CD8-positive, alpha-beta memory T cell (primary cell): ENCODE data around the gene METTL22. TPM values are rescaled to one million over a fixed set of nuclear protein-coding genes. Genes with fewer than 3 reads are reported as not detected.

Source experiments
- CTCF ChIA-PET: fragments of 350-600 bp; sonication (Branson Sonifier 250); formaldehyde crosslinking; loops from one replicate; lab custom pipeline; 2021; ENCODE audit warnings: antibody characterized with exemption; lab: Charles Lee
- POLR2A ChIA-PET: fragments of 350-600 bp; sonication (Branson Sonifier 250); formaldehyde crosslinking; loops from one replicate; lab custom pipeline; 2021; ENCODE audit warnings: antibody characterized with exemption; lab: Charles Lee
- DNase-seq, 5 donors: peaks; one replicate each; pipeline versions ENCODE4 v3.0.0 to v3.0.0-alpha.2; 2020 to 2022; ENCODE audit warnings: mixed read lengths in 1 of 5
- H3K27ac ChIP-seq: one replicate; pipeline ENCODE4 v1.7.0; 2013; ENCODE audit warnings: low read depth, mild to moderate bottlenecking, low read length, moderate library complexity
- H3K27me3 ChIP-seq: 2 replicates; pipeline ENCODE4 v1.7.0; 2013; ENCODE audit warnings: low read length, mild to moderate bottlenecking; ENCODE audit not compliant: insufficient read depth, poor library complexity, severe bottlenecking
- H3K36me3 ChIP-seq: 2 replicates; pipeline ENCODE4 v1.7.0; 2013; ENCODE audit warnings: mild to moderate bottlenecking, low read length, moderate library complexity; ENCODE audit not compliant: insufficient read depth
- H3K4me1 ChIP-seq: 2 replicates; pipeline ENCODE4 v1.7.0; 2013; ENCODE audit warnings: mild to moderate bottlenecking, low read length, moderate library complexity; ENCODE audit not compliant: insufficient read depth
- H3K4me3 ChIP-seq: 2 replicates; pipeline ENCODE4 v1.7.0; 2013; ENCODE audit warnings: mild to moderate bottlenecking, low read length
- H3K9me3 ChIP-seq: 2 replicates; pipeline ENCODE4 v1.7.0; 2013; ENCODE audit warnings: mild to moderate bottlenecking, low read length
- H3K27ac Mint-ChIP-seq, 8 donors: one replicate each; pipeline ENCODE4 v1.8.0; 2020 to 2021; ENCODE audit warnings: mixed read lengths in 8 of 8, mild to moderate bottlenecking in 6 of 8, inconsistent platforms in 3 of 8, moderate library complexity in 3 of 8
- H3K27me3 Mint-ChIP-seq, 2 donors: one replicate each; pipeline ENCODE4 v1.8.0; 2020 to 2021; ENCODE audit warnings: mixed read lengths in 2 of 2, mild to moderate bottlenecking in 1 of 2, moderate library complexity in 1 of 2
- H3K36me3 Mint-ChIP-seq, 3 donors: one replicate each; pipeline ENCODE4 v1.8.0; 2020 to 2021; ENCODE audit warnings: mixed read lengths in 3 of 3, inconsistent platforms in 1 of 3, mild to moderate bottlenecking in 1 of 3
- H3K4me1 Mint-ChIP-seq, 3 donors: one replicate each; pipeline ENCODE4 v1.8.0; 2020 to 2021; ENCODE audit warnings: mixed read lengths in 3 of 3, inconsistent platforms in 1 of 3, mild to moderate bottlenecking in 1 of 3
- H3K4me3 Mint-ChIP-seq, 7 donors: one replicate each; pipeline ENCODE4 v1.8.0; 2020 to 2021; ENCODE audit warnings: mixed read lengths in 7 of 7, mild to moderate bottlenecking in 6 of 7, moderate library complexity in 4 of 7, inconsistent platforms in 2 of 7
- H3K9me3 Mint-ChIP-seq, 5 donors: one replicate each; pipeline ENCODE4 v1.8.0; 2020 to 2022; ENCODE audit warnings: mixed read lengths in 5 of 5, mild to moderate bottlenecking in 3 of 5, moderate library complexity in 2 of 5, inconsistent platforms in 1 of 5
- polyA plus RNA-seq: library from polyadenylated mRNA; unstranded; fragments of 300-500 nt; fragmentation: Illumina TruSeq; gene quantifications from one replicate; pipeline ENCODE4 v1.2.3, GENCODE V29; 2021
- total RNA-seq, 2 experiments: library from RNA; stranded (reverse); gene quantifications; one replicate each; pipeline ENCODE4 v1.2.3, GENCODE V29; 2021

Gene METTL22
- total and polyA plus RNA-seq, 3 experiments from 2014 or later: 10.8 to 24.1 (median 21.3) TPM

DNA sequence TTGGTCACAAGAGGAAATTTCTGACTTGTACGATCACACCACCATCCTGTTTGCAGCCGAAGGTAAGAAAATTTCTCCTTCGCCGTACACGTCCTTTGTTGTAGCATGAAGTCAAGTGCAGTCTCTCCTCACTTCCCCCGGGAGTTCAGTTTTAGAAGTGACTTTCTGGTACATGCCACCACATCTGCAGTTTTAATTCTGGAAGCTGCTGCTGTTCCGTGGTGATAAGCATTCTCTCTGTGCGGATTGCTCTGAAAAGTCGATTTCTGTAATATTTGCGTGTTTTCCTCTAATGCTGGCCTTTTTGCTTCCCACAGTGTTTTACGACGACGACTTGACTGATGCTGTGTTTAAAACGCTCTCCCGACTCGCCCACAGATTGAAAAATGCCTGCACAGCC lies 20.6 kb downstream of the METTL22 start:
- Histone ChIP-seq H3K27me3 (no peaks in the 10 kb centered on the region), H3K4me3 (no peak overlapping the region), H3K9me3 (no peaks in the 10 kb centered on the region), H3K27ac (no peak overlapping the region), H3K4me1 (no peaks in the 10 kb centered on the region), H3K36me3 (peaks cover 33% of the 10 kb centered on the region)
- POLR2A ChIA-PET: no interaction called here
- Mint-ChIP-seq H3K4me3 (no peak overlapping the region), H3K27ac (peak overlapping the region in 1 of 8 donors; percentile 14), H3K36me3 (peaks cover 28 to 91% (median 35%) of the 10 kb centered on the region in 3 donors), H3K4me1 (peaks cover 9 to 20% (median 14%) of the 10 kb centered on the region in 3 donors), H3K9me3 (no peaks in the 10 kb centered on the region), H3K27me3 (no peaks in the 10 kb centered on the region)
- no peak for DNase-seq
- CTCF ChIA-PET: no interaction called here

DNA sequence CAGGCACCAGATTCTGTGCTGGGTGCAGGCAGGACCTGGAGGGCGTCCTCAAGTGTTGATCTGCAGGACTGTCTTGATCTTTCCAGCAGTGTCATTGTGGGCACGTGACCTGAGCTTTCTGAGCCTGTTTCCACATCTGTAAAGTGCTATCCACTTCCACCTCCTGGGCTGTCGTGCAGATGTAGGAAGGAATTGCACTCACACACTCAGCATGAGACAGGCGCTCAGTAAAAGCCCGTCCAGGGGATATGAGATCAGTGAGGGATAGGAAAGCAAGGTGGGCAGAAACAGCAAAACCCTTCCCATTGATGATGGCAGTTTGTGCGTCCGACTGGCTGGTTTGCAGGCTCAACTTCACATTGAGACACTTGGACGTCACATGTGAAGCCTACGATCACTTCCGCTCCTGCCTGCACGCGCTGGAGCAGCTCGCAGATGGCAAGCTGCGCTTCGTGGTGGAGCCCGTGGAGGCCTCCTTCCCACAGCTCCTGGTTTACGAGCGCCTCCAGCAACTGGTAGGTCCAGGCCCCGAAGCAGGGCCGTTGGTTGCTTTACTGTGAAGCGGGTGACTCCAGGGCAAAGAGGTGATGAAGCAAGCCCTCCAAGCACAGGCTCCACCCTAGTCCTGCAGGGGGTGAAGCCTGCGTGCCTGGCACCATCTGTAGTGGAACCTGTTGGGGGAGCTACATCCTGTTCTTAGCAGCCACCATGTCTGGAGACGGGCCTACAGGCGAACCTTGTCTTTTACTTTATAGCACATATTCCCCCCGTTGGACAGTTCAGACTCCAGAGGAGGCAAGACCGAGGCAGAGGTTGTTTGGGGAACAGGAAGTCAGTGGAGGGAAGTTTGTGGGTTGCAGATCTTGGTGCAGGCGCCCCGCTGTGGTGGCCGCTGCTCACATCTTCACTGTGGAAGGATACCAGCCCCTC lies 23.0 kb downstream of the METTL22 start:
- POLR2A ChIA-PET: interaction anchor here (0.6 kb wide), 1 partner anchor 226 kb away, joined by 4 read pairs; no protein-coding TSS in a partner anchor
- H3K27ac ChIP-seq: no peak overlapping the region
- H3K36me3 Mint-ChIP-seq: peaks cover 31 to 87% (median 38%) of the 10 kb centered on the region in 3 donors

GRCh38 chr16:8645141-8645521 lies 23.6 kb downstream of the METTL22 start:
- Histone ChIP-seq H3K4me3 (no peak overlapping the region), H3K4me1 (no peaks in the 10 kb centered on the region), H3K27ac (no peak overlapping the region), H3K27me3 (no peaks in the 10 kb centered on the region), H3K9me3 (no peaks in the 10 kb centered on the region), H3K36me3 (peaks cover 30% of the 10 kb centered on the region)
- Mint-ChIP-seq H3K9me3 (no peaks in the 10 kb centered on the region), H3K27me3 (no peaks in the 10 kb centered on the region), H3K4me1 (peaks cover 9 to 20% (median 14%) of the 10 kb centered on the region in 3 donors), H3K4me3 (no peak overlapping the region), H3K27ac (peak overlapping the region in 7 of 8 donors; percentile 10 to 89 (median 82)), H3K36me3 (peaks cover 31 to 82% (median 38%) of the 10 kb centered on the region in 3 donors)
- CTCF ChIA-PET: no interaction called here
- DNase-seq: no peak
- POLR2A ChIA-PET: no interaction called here

More for the DNA sequence above, 23.0 kb downstream of the METTL22 start:
- Mint-ChIP-seq H3K27ac (peak overlapping the region in 7 of 8 donors; percentile 58 to 89 (median 82)), H3K27me3 (no peaks in the 10 kb centered on the region), H3K4me1 (peaks cover 9 to 20% (median 14%) of the 10 kb centered on the region in 3 donors), H3K4me3 (peak overlapping the region in 1 of 7 donors; percentile 44), H3K9me3 (no peaks in the 10 kb centered on the region)
- peak in 1 of 5 donors; percentile 13 for DNase-seq
- no peaks in the 10 kb centered on the region for H3K4me1 ChIP-seq
- H3K27me3 ChIP-seq: no peaks in the 10 kb centered on the region
- no peak overlapping the region for H3K4me3 ChIP-seq
- CTCF ChIA-PET: interaction anchor here (1.0 kb wide), 1 partner anchor 10 kb away, joined by 3 read pairs; no protein-coding TSS in a partner anchor
- peaks cover 31% of the 10 kb centered on the region for H3K36me3 ChIP-seq
- no peaks in the 10 kb centered on the region for H3K9me3 ChIP-seq

DNA sequence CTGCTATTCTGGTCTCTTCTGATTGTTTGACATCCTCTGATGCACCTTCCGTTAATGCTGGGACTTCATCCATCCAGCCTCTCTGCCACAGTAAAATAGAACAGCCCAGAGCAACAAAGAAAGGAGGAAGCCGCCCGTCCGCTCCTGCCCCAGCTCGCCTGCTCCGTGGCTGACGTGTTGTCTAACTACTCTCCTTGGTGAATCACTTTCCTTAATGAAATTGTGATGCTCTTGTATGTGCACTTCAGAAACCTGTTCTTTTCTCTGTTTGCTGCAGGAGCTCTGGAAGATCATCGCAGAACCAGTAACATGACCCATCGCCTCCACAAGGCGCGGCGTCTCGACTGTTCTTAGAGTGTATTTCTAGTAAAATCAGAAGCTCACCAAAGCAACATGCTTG lies 24.3 kb downstream of the METTL22 start:
- POLR2A ChIA-PET: no interaction called here
- Histone ChIP-seq H3K27me3 (no peaks in the 10 kb centered on the region), H3K27ac (no peak overlapping the region), H3K9me3 (no peaks in the 10 kb centered on the region), H3K4me3 (no peak overlapping the region), H3K4me1 (no peaks in the 10 kb centered on the region), H3K36me3 (peaks cover 30% of the 10 kb centered on the region)
- CTCF ChIA-PET: interaction anchor here (0.7 kb wide), 1 partner anchor 12 kb away, joined by 3 read pairs; no protein-coding TSS in a partner anchor
- Mint-ChIP-seq H3K27me3 (no peaks in the 10 kb centered on the region), H3K27ac (peak overlapping the region in 2 of 8 donors; percentile 2 to 32), H3K4me3 (no peak overlapping the region), H3K9me3 (no peaks in the 10 kb centered on the region), H3K36me3 (peaks cover 31 to 81% (median 38%) of the 10 kb centered on the region in 3 donors), H3K4me1 (peaks cover 9 to 20% (median 14%) of the 10 kb centered on the region in 3 donors)
- no peak for DNase-seq

DNA sequence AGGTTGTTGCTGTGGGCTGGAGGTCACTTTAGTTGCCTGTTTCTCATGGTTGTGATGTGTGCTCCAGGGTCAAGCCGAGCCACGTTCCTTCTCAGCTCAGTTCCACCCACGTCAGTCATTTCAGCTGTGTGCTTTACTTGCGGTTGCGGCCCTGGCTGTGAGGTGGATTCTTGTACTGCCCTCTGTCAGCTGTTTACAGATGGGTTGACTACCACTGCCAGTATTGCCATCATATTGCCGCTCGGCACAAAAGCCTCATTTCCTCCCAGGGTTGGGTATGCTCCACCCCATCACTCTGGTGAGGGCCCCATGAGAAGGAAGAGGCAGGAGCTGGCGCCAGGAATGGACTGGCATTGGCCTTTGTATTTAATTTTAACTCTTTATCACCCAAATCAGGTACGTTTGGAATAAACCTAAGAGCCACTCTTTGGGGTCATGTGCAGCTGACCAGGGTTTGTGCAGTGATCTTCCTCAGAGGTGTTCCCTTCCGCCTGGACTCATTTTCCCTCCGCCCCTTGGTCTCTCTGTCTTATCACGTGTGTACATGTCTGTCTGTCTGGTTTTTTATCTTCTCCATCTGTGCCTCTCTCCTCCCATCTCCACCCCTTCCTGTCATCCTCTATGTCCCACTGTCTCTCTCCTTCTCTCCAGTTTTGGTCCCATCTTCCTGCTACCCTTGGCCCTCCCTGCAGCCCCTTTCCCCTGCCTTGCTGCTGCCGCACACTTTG lies 25.0 kb downstream of the METTL22 start:
- Mint-ChIP-seq H3K9me3 (no peaks in the 10 kb centered on the region), H3K36me3 (peaks cover 30 to 75% (median 38%) of the 10 kb centered on the region in 3 donors), H3K27ac (no peak overlapping the region), H3K27me3 (no peaks in the 10 kb centered on the region), H3K4me3 (no peak overlapping the region), H3K4me1 (peaks cover 9 to 20% (median 14%) of the 10 kb centered on the region in 3 donors)
- H3K27ac ChIP-seq: no peak overlapping the region
- H3K4me1 ChIP-seq: no peaks in the 10 kb centered on the region
- no peak for DNase-seq
- POLR2A ChIA-PET: no interaction called here
- no peaks in the 10 kb centered on the region for H3K9me3 ChIP-seq
- H3K4me3 ChIP-seq: no peak overlapping the region
- CTCF ChIA-PET: interaction anchor here (0.7 kb wide), 1 partner anchor 11 kb away, joined by 3 read pairs; no protein-coding TSS in a partner anchor
- H3K27me3 ChIP-seq: no peaks in the 10 kb centered on the region
- peaks cover 30% of the 10 kb centered on the region for H3K36me3 ChIP-seq

DNA sequence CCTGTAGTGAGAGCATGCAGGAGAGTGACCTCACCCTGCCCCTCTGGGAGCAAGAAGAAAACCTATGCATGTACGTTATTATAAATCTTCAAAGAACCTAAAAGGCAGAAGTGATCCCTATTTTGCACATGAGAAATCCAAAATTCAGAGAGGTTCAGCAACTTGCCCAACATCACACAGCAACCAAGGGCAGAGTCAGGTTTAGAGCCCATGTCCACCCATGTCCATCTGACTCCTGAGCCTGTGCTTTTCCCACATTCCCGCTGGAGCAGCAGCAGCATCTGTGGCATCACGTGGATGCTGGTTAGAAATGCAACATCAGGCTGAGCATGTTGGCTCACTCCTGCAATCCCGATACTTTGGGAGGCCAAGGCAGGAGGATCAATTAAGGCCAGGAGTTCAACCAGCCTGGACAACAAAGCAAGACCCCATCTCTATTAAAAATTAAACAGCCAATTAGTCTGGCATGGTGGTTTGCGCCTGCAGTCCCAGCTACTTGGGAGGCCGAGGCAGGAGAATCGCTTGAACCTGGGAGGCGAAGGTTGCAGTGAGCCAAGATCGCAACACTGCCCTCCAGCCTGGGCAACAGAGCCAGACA lies 26.3 kb downstream of the METTL22 start:
- Mint-ChIP-seq H3K4me3 (no peak overlapping the region), H3K9me3 (no peaks in the 10 kb centered on the region), H3K27ac (no peak overlapping the region), H3K4me1 (peaks cover 9 to 20% (median 14%) of the 10 kb centered on the region in 3 donors), H3K27me3 (no peaks in the 10 kb centered on the region), H3K36me3 (peaks cover 20 to 61% (median 25%) of the 10 kb centered on the region in 3 donors)
- CTCF ChIA-PET: interaction anchor here (0.6 kb wide), 1 partner anchor 436 kb away, joined by 3 read pairs; no protein-coding TSS in a partner anchor
- POLR2A ChIA-PET: no interaction called here
- no peak overlapping the region for H3K27ac ChIP-seq
- no peaks in the 10 kb centered on the region for H3K4me1 ChIP-seq
- no peaks in the 10 kb centered on the region for H3K9me3 ChIP-seq
- no peaks in the 10 kb centered on the region for H3K27me3 ChIP-seq
- H3K36me3 ChIP-seq: peaks cover 21% of the 10 kb centered on the region
- H3K4me3 ChIP-seq: no peak overlapping the region
- no peak for DNase-seq

- peaks cover 15% of the 10 kb centered on the region for H3K36me3 ChIP-seq
- H3K36me3 Mint-ChIP-seq: peaks cover 15 to 52% (median 20%) of the 10 kb centered on the region in 3 donors
- no peaks in the 10 kb centered on the region for H3K4me1 ChIP-seq
- H3K27me3 Mint-ChIP-seq: no peaks in the 10 kb centered on the region
- ChIA-PET CTCF (interaction anchor here (1.7 kb wide), 1 partner anchor 288 kb away, joined by 4 read pairs; no protein-coding TSS in a partner anchor), POLR2A (no interaction called here)
- no peak overlapping the region for H3K4me3 ChIP-seq
- DNase-seq: no peak
- H3K27ac Mint-ChIP-seq: no peak overlapping the region
- H3K27ac ChIP-seq: no peak overlapping the region
- no peaks in the 10 kb centered on the region for H3K9me3 Mint-ChIP-seq
- H3K27me3 ChIP-seq: no peaks in the 10 kb centered on the region
- peaks cover 9 to 16% (median 14%) of the 10 kb centered on the region in 3 donors for H3K4me1 Mint-ChIP-seq
- no peaks in the 10 kb centered on the region for H3K9me3 ChIP-seq
- no peak overlapping the region for H3K4me3 Mint-ChIP-seq
These were observed 27.4 kb downstream of the METTL22 start for GRCh38 chr16:8648877-8649276.
